GM19351 (cell line): ENCODE results near the gene PTGER2.
A peak's percentile ranks its signal among the peaks of the same experiment; 100 is the strongest.

Source experiments
- ATAC-seq: cut with Tn5 transposase; IDR thresholded peaks from one replicate; pipeline ENCODE4 v1.9.1; 2021; ENCODE audit warnings: mild to moderate bottlenecking, moderate library complexity; ENCODE audit not compliant: unreplicated experiment

PTGER2 gene, protein sequence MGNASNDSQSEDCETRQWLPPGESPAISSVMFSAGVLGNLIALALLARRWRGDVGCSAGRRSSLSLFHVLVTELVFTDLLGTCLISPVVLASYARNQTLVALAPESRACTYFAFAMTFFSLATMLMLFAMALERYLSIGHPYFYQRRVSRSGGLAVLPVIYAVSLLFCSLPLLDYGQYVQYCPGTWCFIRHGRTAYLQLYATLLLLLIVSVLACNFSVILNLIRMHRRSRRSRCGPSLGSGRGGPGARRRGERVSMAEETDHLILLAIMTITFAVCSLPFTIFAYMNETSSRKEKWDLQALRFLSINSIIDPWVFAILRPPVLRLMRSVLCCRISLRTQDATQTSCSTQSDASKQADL

DNA sequence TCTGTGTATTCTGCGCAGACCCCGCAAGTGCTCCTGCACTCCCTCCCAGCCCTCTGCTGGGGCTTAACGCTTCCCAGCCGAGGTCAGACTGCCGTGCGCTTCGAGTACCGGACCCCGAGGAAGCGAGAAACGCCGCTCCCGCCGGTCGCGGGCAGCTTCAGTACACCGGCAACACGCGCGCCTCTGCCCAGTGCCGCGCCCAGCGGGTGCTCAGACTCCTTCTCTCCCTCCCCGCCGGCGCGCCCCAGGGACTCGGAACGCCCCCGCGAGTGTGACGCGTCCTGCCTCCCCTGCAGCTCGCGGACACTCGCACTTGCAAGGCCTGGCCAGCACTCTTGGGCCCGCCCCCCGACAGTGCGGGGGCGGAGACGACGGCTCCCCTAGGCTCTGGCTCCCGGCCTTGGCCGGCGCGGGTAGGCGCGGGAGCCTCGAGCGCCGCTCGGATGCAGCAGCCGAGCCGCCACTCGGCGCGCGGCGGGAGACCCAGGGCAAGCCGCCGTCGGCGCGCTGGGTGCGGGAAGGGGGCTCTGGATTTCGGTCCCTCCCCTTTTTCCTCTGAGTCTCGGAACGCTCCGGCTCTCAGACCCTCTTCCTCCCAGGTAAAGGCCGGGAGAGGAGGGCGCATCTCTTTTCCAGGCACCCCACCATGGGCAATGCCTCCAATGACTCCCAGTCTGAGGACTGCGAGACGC, at the start of gene PTGER2:
TSS of gene PTGER2 (plus strand) at position 410 of the 692 bp plus-strand sequence. CDS start at position 647, 237 bp downstream.
- peak; percentile 38 for ATAC-seq

DNA sequence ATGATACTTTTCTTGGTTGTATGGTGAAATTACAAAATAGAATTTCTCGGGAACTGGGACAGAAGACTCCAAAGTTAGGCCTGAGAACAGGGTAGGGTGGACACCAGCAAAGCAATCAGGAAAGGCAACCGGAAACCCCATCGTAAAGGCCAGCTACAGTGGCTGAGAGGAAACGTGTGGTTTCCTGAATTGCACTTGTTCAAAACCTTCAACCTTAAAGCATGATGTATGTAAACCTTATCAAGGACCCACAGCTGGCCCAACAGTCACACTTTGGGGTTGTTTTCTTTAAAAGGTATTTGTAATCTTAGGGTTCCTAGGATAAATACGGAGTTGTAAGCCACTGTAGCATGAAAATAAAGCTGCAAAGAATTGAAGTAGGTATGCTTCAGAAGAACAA, 48.9 kb upstream of the PTGER2 start:
- ATAC-seq, result peak; percentile 56

DNA sequence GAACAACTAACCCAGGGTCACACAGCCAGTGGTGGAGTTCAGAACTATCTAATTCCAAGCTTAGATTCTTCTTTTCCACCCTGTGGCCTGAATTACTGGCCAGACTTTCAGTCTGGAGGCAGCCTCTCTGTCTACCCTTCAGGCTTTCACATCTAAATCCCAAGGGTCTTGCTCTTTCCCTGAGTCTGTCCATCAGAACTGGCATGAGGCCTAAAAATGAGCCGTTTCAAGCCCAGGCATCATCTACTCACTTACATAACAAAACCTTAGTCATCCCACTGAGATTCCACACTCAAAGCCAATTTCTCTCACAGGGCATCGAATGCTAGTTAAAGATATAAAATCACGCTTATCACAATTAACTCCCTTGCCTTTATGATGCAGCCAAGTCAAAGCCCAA, 47.9 kb upstream of the PTGER2 start:
- no peak for ATAC-seq

DNA sequence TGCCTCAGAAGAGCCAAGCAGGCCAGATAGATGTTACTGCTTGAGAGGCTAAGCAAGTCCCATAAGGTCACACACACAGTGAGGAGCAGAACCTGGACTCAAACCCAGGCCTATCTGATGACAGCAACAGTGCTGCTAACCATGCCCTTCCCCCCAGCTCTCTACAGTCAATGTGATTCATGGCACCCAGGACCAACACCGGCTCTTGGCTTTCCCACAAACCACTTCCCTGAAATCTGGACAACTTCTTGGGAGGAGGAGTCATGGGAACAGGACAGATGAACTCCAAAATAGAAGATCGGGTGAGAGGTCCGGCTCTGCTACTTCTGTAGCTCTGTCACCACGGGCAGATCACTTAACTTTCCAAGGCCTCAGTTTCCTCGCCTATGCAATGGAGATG, 47.3 kb upstream of the PTGER2 start:
- ATAC-seq, result no peak

DNA sequence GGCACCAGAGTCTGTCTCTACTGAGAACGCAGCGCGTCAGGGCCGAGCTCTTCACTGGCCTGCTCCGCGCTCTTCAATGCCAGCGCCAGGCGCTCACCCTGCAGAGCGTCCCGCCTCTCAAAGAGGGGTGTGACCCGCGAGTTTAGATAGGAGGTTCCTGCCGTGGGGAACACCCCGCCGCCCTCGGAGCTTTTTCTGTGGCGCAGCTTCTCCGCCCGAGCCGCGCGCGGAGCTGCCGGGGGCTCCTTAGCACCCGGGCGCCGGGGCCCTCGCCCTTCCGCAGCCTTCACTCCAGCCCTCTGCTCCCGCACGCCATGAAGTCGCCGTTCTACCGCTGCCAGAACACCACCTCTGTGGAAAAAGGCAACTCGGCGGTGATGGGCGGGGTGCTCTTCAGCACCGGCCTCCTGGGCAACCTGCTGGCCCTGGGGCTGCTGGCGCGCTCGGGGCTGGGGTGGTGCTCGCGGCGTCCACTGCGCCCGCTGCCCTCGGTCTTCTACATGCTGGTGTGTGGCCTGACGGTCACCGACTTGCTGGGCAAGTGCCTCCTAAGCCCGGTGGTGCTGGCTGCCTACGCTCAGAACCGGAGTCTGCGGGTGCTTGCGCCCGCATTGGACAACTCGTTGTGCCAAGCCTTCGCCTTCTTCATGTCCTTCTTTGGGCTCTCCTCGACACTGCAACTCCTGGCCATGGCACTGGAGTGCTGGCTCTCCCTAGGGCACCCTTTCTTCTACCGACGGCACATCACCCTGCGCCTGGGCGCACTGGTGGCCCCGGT, 46.4 kb upstream of the PTGER2 start, which contains the start of gene PTGDR:
TSS of gene PTGDR (plus strand) at position 198 of the 778 bp plus-strand sequence. CDS start at position 315, 117 bp downstream.
- ATAC-seq, result no peak

DNA sequence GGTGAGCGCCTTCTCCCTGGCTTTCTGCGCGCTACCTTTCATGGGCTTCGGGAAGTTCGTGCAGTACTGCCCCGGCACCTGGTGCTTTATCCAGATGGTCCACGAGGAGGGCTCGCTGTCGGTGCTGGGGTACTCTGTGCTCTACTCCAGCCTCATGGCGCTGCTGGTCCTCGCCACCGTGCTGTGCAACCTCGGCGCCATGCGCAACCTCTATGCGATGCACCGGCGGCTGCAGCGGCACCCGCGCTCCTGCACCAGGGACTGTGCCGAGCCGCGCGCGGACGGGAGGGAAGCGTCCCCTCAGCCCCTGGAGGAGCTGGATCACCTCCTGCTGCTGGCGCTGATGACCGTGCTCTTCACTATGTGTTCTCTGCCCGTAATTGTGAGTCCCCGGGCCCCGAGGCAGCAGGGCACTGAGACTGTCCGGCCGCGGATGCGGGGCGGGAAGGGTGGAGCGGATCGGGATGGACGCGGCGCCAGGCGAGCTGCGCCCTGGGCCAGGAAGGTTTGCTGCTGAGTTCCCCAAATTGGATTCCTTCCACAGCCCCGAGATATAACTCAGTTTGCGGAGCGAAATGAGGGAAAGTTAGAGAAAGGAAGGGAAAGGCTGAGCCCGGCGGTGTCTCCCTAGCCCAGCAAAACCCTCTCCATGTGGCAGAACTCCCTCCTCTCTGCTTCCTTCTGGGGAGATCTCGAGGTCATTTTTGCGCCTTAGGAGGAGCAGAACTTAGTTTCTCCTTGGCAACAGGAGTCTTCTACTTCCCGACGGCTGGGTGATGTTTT, 45.6 kb upstream of the PTGER2 start:
- no peak for ATAC-seq

DNA sequence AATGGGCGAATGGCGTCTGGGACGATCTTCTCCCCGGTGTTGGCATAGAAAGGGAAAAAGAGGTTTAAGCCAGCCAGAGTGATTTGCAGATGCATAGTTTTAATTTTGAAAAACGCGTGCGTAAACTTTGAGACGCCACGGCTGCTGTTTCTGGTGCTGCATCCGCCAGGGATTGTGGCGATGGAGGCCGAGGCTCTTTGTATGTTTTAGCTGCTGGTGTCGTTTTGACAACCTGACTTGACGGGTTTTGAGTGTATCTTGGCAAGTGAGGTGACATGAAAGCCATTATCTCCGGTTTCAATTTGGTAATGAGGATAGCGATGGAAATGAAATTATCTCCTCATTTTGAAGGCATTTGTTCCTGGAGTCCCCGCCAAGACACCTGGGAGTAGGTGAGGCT, 45.0 kb upstream of the PTGER2 start:
- ATAC-seq, result no peak

DNA sequence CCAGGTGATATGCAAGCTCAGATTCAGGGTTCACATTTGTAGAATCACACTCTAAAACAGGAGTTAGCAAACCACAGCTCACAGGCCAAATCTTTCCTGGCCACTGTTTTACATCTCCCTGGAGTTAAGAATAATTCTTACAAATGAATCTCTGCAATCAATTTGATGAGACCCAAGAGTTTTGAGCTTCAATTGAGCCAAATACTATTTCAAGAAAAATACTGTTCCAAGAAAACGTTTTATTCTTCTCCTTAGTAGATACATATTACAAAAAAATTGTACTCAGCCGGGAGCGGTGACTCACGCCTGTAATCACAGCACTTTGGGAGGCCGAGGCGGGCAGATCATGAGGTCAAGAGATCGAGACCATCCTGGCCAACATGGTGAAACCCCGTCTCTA, 44.1 kb upstream of the PTGER2 start:
- no peak for ATAC-seq

DNA sequence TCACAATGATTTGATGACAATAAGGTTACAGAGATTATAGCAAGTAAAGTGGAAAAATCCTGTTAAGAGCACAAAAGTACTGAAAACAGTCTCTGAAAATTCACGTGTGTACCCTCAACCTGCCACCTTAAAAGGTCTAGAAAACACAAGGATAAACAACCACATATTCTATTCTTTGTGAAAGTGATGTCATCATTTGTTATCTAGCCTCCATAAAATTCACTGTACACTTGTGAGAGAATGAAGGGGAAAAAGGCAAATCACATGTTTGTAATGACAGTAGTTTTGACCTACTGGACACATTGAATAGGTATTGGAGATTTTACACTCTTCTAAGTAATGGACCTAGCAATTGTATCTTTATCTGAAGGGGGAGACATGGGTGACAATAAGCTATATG, 42.6 kb upstream of the PTGER2 start:
- no peak for ATAC-seq

DNA sequence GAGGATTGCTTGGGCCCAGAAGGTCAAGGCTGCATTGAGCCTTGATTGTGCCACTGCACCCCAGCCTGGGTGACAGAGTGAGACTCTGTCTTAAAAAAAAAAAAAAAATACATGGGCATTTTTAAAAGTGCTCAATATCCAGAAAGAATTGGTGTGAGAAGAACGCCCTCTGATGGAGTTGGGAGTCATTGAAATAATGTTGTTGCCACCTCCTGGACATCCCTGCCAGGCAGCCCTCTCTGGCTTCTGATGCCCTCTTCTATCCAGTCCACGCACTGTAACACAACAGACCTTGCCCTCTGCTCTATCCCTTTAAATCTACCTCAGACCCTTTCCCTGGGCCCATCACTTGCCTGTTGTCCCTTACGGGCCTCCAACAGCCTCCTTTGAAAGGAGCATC, 41.7 kb upstream of the PTGER2 start:
- no peak for ATAC-seq

DNA sequence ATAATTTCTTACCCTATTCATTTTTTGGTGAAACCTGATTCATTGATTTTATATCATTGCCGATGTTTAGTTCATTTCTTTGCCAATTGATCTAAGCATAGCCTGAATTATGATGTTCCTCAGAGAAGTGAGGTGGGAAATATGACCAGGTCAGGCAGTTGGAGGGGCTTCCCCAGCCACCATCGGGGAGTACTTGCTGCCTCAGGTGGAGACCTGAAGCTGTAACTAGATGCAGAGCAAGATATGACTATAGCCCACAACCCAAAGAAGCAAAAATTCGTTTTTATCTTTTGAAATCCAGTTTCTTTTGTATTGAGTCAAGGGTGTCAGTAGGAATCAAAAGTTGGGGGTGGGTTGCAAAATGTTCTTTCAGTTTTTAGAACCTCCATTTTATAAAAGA, 38.7 kb upstream of the PTGER2 start:
- ATAC-seq, result no peak

DNA sequence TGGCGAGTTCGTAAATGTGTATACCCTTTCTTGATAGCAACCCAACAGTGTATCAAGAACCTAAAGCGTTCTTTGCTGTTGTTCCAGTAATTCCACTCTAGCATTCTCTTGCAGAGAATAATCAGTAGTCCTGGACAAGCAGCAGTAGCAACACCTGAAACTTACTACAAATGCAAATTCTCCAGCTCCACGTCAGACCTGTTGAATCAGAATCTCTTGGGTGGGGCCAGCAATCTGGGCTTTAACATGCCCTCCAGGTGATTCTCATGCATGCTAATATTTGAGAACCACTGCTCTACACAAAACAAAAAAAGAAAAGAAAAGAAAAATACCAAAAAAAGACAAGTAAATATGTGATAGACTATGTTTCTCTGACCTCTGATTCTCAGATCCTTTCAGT, 36.6 kb upstream of the PTGER2 start:
- ATAC-seq, result no peak

DNA sequence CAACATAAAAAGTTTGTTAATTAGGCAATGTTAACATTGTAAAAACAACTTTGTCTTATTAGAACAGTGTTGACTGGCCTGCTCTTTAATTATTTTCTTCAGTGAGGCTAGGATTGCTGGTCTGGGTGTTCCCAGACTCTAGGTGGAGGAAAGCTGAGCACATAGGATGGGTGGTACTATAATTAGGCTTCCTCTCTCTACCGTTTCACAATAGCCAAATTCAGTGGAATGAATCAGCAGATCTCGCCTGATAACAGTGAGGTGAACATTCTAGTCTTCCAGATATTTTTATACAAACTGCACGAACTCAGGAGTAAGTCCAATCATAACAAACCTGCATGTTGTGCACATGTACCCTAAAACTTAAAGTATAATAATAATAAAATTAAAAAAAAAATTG, 34.7 kb upstream of the PTGER2 start:
- ATAC-seq, result no peak

DNA sequence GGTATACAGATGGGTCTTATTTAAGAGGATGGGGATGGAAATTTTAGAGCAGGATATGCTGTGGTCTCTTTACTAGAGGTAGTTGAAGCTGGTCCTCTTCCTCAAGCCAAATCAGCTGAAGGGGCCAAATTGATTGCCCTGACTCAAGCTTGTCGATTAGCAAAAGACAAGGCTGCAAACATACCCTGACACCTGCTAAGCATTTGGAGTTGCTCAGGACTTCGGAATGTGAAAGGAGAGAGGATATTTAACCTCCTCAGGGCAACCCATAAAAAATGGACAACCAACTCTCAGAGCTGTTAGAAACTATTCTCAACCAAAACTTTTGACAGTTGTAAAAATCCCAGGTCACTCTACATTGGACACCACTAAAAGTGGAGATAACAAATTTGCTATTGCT, 31.0 kb upstream of the PTGER2 start:
- no peak for ATAC-seq

DNA sequence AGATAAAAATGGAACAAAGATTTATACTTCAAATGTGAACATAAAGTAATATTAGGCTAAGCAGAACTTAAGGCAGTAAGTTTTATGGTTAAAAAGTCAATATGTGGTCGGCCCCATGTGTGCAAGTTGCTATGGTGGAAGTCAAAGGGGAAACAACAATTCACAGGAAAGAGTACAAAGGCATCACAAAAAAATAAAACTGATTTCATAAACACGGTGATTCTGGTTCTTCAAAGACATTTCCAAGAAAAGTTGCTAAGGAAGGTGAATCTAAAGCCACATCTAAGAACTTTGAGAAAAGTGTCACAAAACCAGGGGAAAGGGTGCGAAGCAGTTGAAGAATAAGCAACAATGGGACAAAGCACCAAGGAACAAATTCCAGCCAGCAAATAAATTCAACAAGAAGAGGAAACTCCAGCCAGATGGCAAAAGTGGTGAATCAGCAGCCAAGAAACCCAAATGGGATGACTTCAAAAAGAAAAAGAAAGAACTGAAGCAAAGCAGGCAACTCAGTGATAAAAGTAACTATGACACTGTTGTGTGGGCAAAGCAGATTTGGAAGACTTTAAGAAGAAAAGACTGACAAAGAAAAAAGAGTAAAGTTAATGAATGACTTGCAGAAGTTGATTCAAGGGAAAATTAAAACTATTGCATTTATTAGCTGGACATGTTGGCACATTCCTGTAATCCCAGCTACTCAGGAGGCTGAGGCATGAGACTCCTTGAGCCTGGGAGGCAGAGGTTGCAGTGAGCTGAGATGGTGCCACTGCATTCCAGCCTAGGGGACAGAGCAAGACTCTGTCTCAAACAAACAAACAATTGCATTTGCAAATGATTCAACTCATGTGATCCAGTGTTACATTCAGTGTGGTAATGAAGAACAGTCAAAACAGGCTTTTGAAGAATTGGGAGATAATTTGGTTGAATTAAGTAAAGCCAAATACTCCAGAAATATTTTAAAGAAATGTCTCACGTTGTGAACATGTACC, 27.2 kb upstream of the PTGER2 start:
- ATAC-seq, result no peak

DNA sequence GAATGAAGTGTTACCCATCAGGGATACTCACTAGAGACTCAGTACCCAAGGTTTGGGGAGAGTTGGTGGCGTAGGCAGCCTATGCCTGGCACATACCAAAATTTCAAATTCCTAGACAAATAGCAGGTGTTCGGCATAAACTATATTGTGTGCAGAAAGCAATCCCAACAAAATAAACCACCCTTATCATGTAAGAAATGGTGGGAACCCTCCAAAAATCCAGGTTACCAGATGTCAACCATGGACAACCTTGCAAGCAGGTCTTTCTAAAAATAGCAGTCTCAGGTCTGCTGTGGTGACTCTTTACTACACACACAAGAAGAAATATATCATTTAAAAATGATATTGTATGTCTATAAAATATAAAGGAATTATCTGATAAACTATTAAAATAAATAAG, 17.7 kb upstream of the PTGER2 start:
- ATAC-seq, result no peak

DNA sequence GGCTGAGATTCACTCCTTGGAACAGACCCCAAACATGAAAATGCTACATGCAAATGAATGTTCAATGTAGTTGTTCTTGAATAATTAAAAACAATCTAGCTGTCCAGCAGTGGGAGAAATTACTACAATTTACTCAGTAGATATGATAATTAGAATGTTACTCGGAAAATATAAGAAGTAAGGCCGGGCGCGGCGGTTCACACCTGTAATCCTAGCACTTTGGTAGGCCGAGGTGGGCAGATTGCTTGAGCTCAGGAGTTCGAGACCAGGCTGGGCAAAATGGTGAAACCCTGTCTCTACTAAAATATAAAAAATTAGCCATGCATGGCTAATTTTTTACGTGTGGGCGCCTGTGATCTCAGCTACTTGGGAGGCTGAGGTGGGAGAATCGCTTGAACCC, 15.3 kb upstream of the PTGER2 start:
- no peak for ATAC-seq

DNA sequence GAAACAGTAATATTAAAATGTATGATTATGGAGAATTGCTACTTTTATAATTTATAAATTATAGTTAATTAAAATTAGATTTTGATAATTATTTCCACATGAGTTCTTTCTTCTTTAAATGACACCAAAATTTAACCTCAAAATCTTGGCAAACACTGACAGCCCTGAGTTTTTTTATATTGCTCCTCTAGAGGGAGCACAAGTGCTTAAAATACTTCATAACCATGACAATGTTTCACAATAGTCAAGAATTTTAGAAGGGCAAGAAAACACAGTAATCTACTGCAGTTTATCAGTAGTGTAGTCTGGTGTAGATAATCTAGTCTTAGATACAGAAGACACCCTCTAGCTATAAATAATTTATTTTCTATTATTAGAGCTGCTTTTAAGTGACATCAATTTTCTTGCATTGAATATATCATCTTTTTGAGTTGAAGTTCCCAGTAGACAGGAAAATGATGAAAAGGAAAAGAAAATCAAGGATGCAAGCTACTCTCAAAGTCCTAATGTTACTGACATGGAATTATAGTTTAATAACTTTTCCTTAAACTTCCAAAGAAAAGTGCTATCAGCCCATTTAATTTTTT, 14.3 kb upstream of the PTGER2 start:
- ATAC-seq, result peak; percentile 50

DNA sequence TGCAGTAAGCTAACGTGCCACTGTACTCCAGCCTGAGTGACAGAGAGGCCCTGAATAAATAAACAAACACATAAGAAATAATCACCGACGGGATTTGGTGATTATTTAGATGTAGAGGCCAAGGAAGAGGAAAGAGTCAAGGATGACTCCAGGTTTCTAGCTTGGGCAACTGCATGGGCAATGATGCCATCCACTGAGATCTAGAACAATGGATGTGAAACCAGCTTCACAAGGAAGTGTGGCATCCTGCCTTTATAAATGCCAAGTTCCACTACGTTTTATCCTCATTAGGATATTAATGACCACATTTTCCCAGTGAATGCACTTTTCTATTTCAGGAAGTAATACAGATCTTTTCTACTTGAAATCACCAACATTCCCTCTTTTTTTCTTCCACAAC, 10.9 kb upstream of the PTGER2 start:
- no peak for ATAC-seq
